ENCODE data around the gene CCL28.
"Not testable (repeated sequence)": the region's sequence is repeated elsewhere in the genome, so short reads cannot be mapped to it uniquely, and the experiment has no call there.

CCL28 gene
- total RNA-seq, result 0.21 to 1.7 (median 0.88) reads per million in 17 experiments

GRCh38 chr5:43412156-43412555 lies at the start of gene CCL28:
CCL28 (minus strand) TSS chr5:43412391; CDS start chr5:43412316, 75 bp downstream.
- DNase-seq, result no peak

- DNase-seq, result no peak
Observed at GRCh38 chr5:43461066-43461465, 48.9 kb upstream of the CCL28 start.

GRCh38 chr5:43456556-43456955 lies 44.4 kb upstream of the CCL28 start:
- no peak for DNase-seq

- not testable (repeated sequence) for DNase-seq
Observed at GRCh38 chr5:43441575-43441974, 29.4 kb upstream of the CCL28 start.

GRCh38 chr5:43437062-43437660 lies 25.0 kb upstream of the CCL28 start:
- no peak for DNase-seq

GRCh38 chr5:43433382-43433781 lies 21.2 kb upstream of the CCL28 start:
- no peak for DNase-seq

GRCh38 chr5:43432486-43433375 lies 20.5 kb upstream of the CCL28 start:
- DNase-seq, result peak; percentile 20 to 49 (median 42)

- no peak for DNase-seq
Observed at GRCh38 chr5:43429706-43430105, 17.5 kb upstream of the CCL28 start.

GRCh38 chr5:43429016-43429415 lies 16.8 kb upstream of the CCL28 start:
- DNase-seq, result no peak

- DNase-seq, result no peak
Observed at GRCh38 chr5:43427306-43427705, 15.1 kb upstream of the CCL28 start.

GRCh38 chr5:43425983-43426382 lies 13.8 kb upstream of the CCL28 start:
- no peak for DNase-seq

GRCh38 chr5:43423086-43423485 lies 10.9 kb upstream of the CCL28 start:
- not testable (repeated sequence) for DNase-seq

GRCh38 chr5:43422143-43422542 lies 10.0 kb upstream of the CCL28 start:
- no peak for DNase-seq

- DNase-seq, result no peak
Observed at GRCh38 chr5:43421450-43422133, 9.4 kb upstream of the CCL28 start.

GRCh38 chr5:43420241-43420640 lies 8.1 kb upstream of the CCL28 start:
- DNase-seq, result no peak

- no peak for DNase-seq
Observed at GRCh38 chr5:43418561-43418960, 6.4 kb upstream of the CCL28 start.

GRCh38 chr5:43416803-43417394 lies 4.7 kb upstream of the CCL28 start:
- DNase-seq, result no peak

- DNase-seq, result no peak
Observed at GRCh38 chr5:43415935-43416802, 4.0 kb upstream of the CCL28 start.

GRCh38 chr5:43413966-43414365 lies 1.8 kb upstream of the CCL28 start:
- DNase-seq, result no peak

GRCh38 chr5:43412644-43413043 lies 453 bp upstream of the CCL28 start:
- DNase-seq, result no peak

GRCh38 chr5:43411495-43411894 lies 696 bp downstream of the CCL28 start:
- no peak for DNase-seq

GRCh38 chr5:43410414-43410813 lies 1.8 kb downstream of the CCL28 start:
- no peak for DNase-seq
